ENCODE measurements around the gene GNPAT.

The GNPAT gene

DNA sequence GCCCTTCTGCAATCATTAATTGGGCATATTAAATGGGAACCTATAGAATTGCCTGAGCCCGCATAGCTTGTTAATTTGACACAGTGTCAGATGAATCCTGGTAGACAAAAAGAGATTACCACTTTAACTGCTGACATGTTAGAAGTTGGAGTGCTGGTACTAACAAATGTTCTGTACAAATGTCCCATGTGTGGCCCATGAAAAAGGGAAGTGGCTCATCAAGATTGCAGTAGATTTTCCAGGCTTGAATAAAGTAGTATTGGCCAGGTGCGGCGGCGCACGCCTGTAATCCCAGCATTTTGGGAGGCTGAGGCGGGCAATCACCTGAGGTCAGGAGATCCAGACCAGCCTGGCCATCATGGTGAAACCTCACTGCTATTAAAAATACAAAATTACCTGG, 45.6 kb downstream of the GNPAT start:
- no peak for DNase-seq (ENCODE audit: low read depth)
- Histone ChIP-seq H3K9me3 (ENCODE audit: control insufficient read depth, low read length) (no peaks in the 10 kb centered on the region), H3K4me1 (ENCODE audit: control insufficient read depth, insufficient read depth, low read length) (peaks cover 3% of the 10 kb centered on the region), H3K4me3 (ENCODE audit: low read length) (no peak overlapping the region), H3K9ac (ENCODE audit: low read length) (no peak overlapping the region), H3K36me3 (ENCODE audit: control insufficient read depth, insufficient read depth, low read length, severe bottlenecking) (no peaks in the 10 kb centered on the region), H3K27me3 (replicated peaks; ENCODE audit: control insufficient read depth, insufficient read depth, low read length) (no peaks in the 10 kb centered on the region)

DNA sequence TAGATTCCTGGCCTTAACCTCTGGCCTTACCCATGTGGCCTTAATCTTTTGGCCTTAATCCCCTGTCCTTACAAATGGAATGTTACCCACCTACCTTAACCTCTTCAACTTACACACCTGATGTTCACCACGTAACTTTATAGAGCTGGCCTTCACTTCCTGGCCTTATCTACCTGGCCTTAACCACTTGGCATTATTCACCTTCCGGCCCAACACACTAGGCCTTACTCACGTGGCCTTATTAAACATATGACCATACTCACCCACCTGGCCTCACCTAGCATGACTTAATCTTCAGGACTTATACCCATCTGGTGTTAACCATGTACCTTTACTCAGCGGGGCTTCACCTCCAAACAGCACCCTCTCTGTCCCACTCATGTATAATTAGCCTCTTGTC, 54.9 kb downstream of the GNPAT start:
- H3K27me3 ChIP-seq (replicated peaks; ENCODE audit: control insufficient read depth, insufficient read depth, low read length): no peaks in the 10 kb centered on the region
- H3K4me1 ChIP-seq (ENCODE audit: control insufficient read depth, insufficient read depth, low read length): peaks cover under 1% of the 10 kb centered on the region
- H3K9ac ChIP-seq (ENCODE audit: low read length): no peak overlapping the region
- no peak for DNase-seq (ENCODE audit: low read depth)
- no peaks in the 10 kb centered on the region for H3K9me3 ChIP-seq (ENCODE audit: control insufficient read depth, low read length)
- H3K4me3 ChIP-seq (ENCODE audit: low read length): no peak overlapping the region
- H3K36me3 ChIP-seq (ENCODE audit: control insufficient read depth, insufficient read depth, low read length, severe bottlenecking): no peaks in the 10 kb centered on the region

DNA sequence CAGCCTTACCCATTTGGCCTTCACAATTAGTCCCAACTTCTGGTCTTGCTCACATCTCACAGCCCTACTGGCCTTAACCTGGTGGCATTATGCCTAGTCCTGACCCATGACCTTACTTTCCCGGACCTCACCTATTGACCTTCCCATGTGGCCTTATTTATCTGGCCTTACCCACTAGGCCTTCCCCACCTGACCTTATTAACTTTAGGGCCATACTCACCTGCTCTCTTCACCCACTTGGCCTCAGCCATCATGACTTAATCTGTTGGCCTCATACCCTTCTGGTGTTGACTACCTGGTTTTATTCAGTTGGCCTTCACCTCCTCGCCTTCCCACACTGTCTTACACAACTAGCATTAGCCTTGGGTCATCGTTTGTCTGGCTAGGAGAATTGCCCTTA, 61.0 kb downstream of the GNPAT start:
- H3K27me3 ChIP-seq (replicated peaks; ENCODE audit: control insufficient read depth, insufficient read depth, low read length): no peaks in the 10 kb centered on the region
- H3K4me3 ChIP-seq (ENCODE audit: low read length): no peak overlapping the region
- no peak overlapping the region for H3K9ac ChIP-seq (ENCODE audit: low read length)
- no peaks in the 10 kb centered on the region for H3K4me1 ChIP-seq (ENCODE audit: control insufficient read depth, insufficient read depth, low read length)
- no peaks in the 10 kb centered on the region for H3K36me3 ChIP-seq (ENCODE audit: control insufficient read depth, insufficient read depth, low read length, severe bottlenecking)
- DNase-seq (ENCODE audit: low read depth): no peak
- no peaks in the 10 kb centered on the region for H3K9me3 ChIP-seq (ENCODE audit: control insufficient read depth, low read length)

DNA sequence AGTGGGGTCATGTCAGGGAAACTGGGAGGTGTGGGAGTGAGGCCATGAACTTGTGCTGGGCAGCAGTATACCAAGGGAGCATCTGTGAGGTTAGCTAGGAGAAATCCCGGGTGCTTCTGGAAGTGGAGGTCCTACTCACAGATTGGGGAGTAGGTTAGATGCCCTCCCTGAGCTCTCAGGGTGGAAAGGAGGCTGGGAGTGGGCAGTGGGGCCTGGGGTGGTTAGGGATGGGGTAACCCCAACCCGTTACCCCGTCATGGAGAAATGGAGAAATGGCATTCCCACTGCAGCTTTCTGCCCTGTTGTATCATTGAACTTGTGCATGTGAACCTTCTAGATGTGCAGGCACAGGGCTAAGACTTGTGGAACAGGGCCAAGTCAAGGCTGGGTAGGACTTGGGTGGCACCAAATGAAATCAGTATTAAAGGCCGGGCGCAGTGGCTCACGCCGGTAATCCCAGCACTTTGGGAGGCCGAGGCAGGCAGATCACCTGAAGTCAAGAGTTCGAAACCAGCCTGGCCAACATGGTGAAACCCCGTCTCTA, 69.5 kb downstream of the GNPAT start:
- no peak for DNase-seq (ENCODE audit: low read depth)
- no peak overlapping the region for H3K4me3 ChIP-seq (ENCODE audit: low read length)

DNA sequence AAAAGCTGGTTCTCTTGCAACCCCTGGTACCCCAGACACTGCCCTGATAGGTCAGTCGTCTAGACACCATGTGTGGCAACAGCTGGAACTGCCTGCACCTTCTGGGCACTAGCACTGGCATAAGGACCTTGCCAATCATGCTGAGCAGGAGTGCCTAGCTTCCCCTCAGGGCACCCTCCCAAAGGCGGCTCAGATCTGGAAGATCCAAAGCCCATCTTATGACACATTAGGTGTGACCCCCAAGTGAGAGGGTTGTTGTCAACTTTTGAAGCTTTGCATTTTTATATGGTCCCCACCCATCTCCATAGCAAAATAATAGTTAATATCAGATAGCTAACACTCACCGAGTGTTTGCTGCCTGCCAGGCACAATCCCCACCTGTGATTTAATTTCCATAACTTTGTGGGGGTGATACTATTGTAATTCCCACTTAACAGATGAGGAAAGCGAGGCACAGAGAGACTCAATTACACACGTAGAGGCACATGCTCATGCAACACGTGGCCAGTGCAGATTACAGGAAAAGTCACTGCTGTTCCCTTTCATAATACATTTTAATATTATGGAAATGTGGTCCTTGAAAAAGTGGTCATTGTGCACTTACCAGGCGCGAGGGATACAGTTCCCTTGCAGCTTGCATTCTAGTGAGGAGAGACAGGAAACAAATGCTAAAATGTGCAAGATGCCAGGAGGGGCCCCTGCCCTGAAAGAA, 70.9 kb downstream of the GNPAT start:
- Histone ChIP-seq H3K9me3 (ENCODE audit: control insufficient read depth, low read length) (no peaks in the 10 kb centered on the region), H3K4me1 (ENCODE audit: control insufficient read depth, insufficient read depth, low read length) (no peaks in the 10 kb centered on the region), H3K9ac (ENCODE audit: low read length) (no peak overlapping the region), H3K27me3 (replicated peaks; ENCODE audit: control insufficient read depth, insufficient read depth, low read length) (no peaks in the 10 kb centered on the region), H3K36me3 (ENCODE audit: control insufficient read depth, insufficient read depth, low read length, severe bottlenecking) (no peaks in the 10 kb centered on the region), H3K4me3 (ENCODE audit: low read length) (no peak overlapping the region)
- DNase-seq (ENCODE audit: low read depth): no peak

More for the DNA sequence above, 69.5 kb downstream of the GNPAT start:
- no peaks in the 10 kb centered on the region for H3K9me3 ChIP-seq (ENCODE audit: control insufficient read depth, low read length)
- no peak overlapping the region for H3K9ac ChIP-seq (ENCODE audit: low read length)
- H3K27me3 ChIP-seq (replicated peaks; ENCODE audit: control insufficient read depth, insufficient read depth, low read length): no peaks in the 10 kb centered on the region
- no peaks in the 10 kb centered on the region for H3K36me3 ChIP-seq (ENCODE audit: control insufficient read depth, insufficient read depth, low read length, severe bottlenecking)
- H3K4me1 ChIP-seq (ENCODE audit: control insufficient read depth, insufficient read depth, low read length): no peaks in the 10 kb centered on the region

DNA sequence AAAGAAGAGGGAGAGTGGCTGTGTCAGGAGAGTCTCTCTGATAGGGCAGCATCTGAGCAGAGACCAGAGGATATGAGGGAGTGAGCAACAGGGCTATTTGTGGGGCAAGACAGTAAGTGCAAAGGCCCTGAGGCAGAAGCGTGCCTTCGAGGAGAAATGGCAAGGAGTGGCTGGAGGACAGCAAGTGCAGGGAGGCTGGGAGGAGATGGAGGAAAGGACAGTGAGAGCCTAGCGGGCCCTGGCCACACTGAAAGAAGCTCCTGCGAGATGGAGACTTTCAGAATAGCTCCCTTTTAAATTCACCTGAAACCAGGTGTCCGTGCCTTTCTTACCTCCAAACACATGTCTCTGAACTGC, 71.4 kb downstream of the GNPAT start:
- no peak for DNase-seq (ENCODE audit: low read depth)
- Histone ChIP-seq H3K4me1 (ENCODE audit: control insufficient read depth, insufficient read depth, low read length) (no peaks in the 10 kb centered on the region), H3K27me3 (replicated peaks; ENCODE audit: control insufficient read depth, insufficient read depth, low read length) (no peaks in the 10 kb centered on the region), H3K9ac (ENCODE audit: low read length) (no peak overlapping the region), H3K36me3 (ENCODE audit: control insufficient read depth, insufficient read depth, low read length, severe bottlenecking) (no peaks in the 10 kb centered on the region), H3K9me3 (ENCODE audit: control insufficient read depth, low read length) (no peaks in the 10 kb centered on the region), H3K4me3 (ENCODE audit: low read length) (no peak overlapping the region)

DNA sequence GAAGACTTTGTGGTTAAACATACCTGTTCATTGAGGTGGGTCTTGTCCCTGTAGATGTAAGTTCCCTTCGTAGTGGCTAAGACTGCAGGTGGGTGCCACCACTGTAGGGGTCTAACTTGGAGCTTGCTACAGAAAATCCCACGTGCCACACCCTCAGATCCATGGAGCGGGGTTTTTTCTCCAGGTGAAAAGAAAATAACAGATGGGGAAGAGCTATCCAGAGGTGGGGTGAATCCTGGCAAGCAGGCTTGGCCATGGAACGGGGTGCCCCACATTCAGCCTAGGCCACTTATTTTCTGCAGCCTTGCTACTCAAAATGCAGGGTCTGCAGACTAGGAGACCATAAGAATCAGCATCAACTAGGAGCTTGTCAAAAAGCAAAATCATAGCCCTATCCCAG, 72.6 kb downstream of the GNPAT start:
- Histone ChIP-seq H3K27me3 (replicated peaks; ENCODE audit: control insufficient read depth, insufficient read depth, low read length) (no peaks in the 10 kb centered on the region), H3K4me3 (ENCODE audit: low read length) (no peak overlapping the region), H3K4me1 (ENCODE audit: control insufficient read depth, insufficient read depth, low read length) (no peaks in the 10 kb centered on the region), H3K9ac (ENCODE audit: low read length) (no peak overlapping the region), H3K36me3 (ENCODE audit: control insufficient read depth, insufficient read depth, low read length, severe bottlenecking) (no peaks in the 10 kb centered on the region), H3K9me3 (ENCODE audit: control insufficient read depth, low read length) (no peaks in the 10 kb centered on the region)
- DNase-seq (ENCODE audit: low read depth): no peak

DNA sequence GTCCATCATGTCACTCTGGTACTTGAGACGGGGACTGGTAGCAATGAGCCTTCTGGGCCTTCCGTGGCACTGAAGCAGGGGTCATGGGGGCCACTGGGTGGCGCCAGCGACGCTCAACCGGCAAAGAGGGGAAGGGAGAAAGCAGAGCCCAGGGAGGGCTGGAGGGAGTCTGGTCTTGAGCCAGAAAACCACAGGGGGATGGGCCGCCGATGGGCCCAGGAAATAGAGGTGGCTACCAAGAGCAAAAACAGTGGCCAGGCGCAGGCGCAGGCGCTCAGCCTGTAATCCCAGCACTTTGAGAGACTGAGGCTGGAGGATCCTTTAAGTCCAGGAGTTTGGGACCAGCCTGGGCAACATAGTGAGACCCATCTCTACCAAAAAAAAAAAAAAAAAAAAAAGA, 74.9 kb downstream of the GNPAT start:
- Histone ChIP-seq H3K4me1 (ENCODE audit: control insufficient read depth, insufficient read depth, low read length) (no peaks in the 10 kb centered on the region), H3K9me3 (ENCODE audit: control insufficient read depth, low read length) (no peaks in the 10 kb centered on the region), H3K9ac (ENCODE audit: low read length) (no peak overlapping the region), H3K36me3 (ENCODE audit: control insufficient read depth, insufficient read depth, low read length, severe bottlenecking) (no peaks in the 10 kb centered on the region), H3K4me3 (ENCODE audit: low read length) (no peak overlapping the region), H3K27me3 (replicated peaks; ENCODE audit: control insufficient read depth, insufficient read depth, low read length) (no peaks in the 10 kb centered on the region)
- peak; percentile 40 for DNase-seq (ENCODE audit: low read depth)

DNA sequence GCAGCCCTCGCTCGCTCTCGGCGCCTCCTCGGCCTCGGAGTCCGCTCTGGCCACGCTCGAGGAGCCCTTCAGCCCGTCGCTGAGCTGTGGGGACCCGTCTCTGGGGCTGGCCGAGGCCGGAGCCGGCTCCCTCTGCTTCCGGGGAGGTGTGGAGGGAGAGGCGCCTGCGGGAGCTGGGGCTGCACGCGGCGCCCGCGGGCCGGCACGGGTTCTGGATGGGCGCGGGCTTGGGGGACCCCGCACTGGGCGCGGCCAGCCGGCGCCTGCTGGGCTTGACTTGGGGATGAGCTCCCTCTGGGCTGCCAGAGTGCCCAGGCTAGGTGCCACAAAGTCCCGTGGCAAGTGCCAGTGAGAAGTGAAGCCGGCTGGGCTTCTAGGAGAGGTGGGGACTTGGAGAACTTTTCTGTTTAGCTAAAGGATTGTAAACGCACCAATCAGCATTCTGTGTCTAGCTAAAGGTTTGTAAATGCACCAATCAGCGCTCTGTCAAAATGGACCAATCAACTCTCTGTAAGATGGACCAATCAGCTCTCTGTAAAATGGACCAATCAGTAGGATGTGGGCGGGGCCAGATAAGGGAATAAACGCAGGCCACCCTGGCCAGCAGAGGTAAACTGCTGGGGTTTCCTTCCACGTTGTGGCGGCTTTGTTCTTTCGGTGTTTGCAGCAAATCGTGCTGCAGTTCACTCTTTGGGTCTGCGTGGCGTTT, 76.4 kb downstream of the GNPAT start:
- DNase-seq (ENCODE audit: low read depth): no peak
- Histone ChIP-seq H3K9ac (ENCODE audit: low read length) (no peak overlapping the region), H3K4me1 (ENCODE audit: control insufficient read depth, insufficient read depth, low read length) (no peaks in the 10 kb centered on the region), H3K4me3 (ENCODE audit: low read length) (no peak overlapping the region), H3K27me3 (replicated peaks; ENCODE audit: control insufficient read depth, insufficient read depth, low read length) (no peaks in the 10 kb centered on the region), H3K9me3 (ENCODE audit: control insufficient read depth, low read length) (no peaks in the 10 kb centered on the region), H3K36me3 (ENCODE audit: control insufficient read depth, insufficient read depth, low read length, severe bottlenecking) (no peaks in the 10 kb centered on the region)

DNA sequence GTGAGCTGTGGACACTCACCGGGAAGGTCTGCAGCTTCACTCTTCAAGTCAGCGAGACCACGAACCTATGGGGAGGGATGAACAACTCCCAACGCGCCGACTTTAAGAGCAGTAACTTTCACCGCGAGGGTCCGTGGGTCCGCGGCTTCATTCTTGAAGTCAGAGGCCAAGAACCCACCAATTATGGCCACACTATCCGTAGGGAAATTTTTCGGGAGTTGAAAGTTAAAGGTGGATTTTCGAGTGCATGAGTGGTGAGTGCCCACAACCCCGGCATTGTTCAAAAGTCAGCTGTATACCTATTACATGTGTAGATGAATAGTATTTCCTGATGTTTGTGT, 77.0 kb downstream of the GNPAT start:
- H3K9me3 ChIP-seq (ENCODE audit: control insufficient read depth, low read length): no peaks in the 10 kb centered on the region
- no peak overlapping the region for H3K4me3 ChIP-seq (ENCODE audit: low read length)
- no peaks in the 10 kb centered on the region for H3K36me3 ChIP-seq (ENCODE audit: control insufficient read depth, insufficient read depth, low read length, severe bottlenecking)
- no peak overlapping the region for H3K9ac ChIP-seq (ENCODE audit: low read length)
- DNase-seq (ENCODE audit: low read depth): no peak
- no peaks in the 10 kb centered on the region for H3K4me1 ChIP-seq (ENCODE audit: control insufficient read depth, insufficient read depth, low read length)
- H3K27me3 ChIP-seq (replicated peaks; ENCODE audit: control insufficient read depth, insufficient read depth, low read length): no peaks in the 10 kb centered on the region

DNA sequence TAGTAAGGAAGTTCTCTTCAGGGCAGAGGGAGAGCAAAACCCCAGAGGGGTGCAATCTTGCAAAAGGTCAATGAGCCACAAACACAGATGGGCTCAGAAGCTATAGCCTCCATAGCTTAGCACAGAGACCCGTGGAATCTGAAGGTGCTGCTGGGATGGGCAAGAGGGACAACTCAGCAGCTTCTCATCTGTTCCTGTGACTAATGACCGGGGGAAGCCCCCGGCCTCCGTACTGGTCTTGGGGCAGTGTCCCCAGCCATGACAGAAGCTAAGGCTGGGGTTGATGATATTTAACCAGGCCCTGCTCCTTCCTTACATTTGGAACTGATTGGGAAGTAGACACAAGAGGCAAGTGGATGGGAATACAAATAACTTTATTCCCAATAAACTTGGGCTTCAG, 77.6 kb downstream of the GNPAT start:
- Histone ChIP-seq H3K9ac (ENCODE audit: low read length) (no peak overlapping the region), H3K27me3 (replicated peaks; ENCODE audit: control insufficient read depth, insufficient read depth, low read length) (no peaks in the 10 kb centered on the region), H3K4me3 (ENCODE audit: low read length) (no peak overlapping the region), H3K4me1 (ENCODE audit: control insufficient read depth, insufficient read depth, low read length) (no peaks in the 10 kb centered on the region), H3K9me3 (ENCODE audit: control insufficient read depth, low read length) (no peaks in the 10 kb centered on the region), H3K36me3 (ENCODE audit: control insufficient read depth, insufficient read depth, low read length, severe bottlenecking) (no peaks in the 10 kb centered on the region)
- DNase-seq (ENCODE audit: low read depth): no peak
